Muscle layer of colon (tissue), 2 donors: Measurements from ENCODE around the gene ERRFI1.

Experiments
- H3K27ac ChIP-seq: one replicate; pipeline ENCODE4 v1.7.0; 2013; ENCODE audit warnings: low read depth, mild to moderate bottlenecking, low read length, moderate library complexity
- H3K27me3 ChIP-seq, 2 donors: one replicate each; pipeline ENCODE4 v1.7.0; 2013; ENCODE audit warnings: low read length in 2 of 2, mild to moderate bottlenecking in 2 of 2; ENCODE audit not compliant: insufficient read depth in 2 of 2, control insufficient read depth in 1 of 2
- H3K36me3 ChIP-seq: one replicate; pipeline ENCODE4 v1.7.0; 2013; ENCODE audit warnings: mild to moderate bottlenecking, low read length; ENCODE audit not compliant: insufficient read depth
- H3K4me1 ChIP-seq: one replicate; pipeline ENCODE4 v1.7.0; 2013; ENCODE audit warnings: mild to moderate bottlenecking, low read length; ENCODE audit not compliant: insufficient read depth
- H3K4me3 ChIP-seq, 2 donors: one replicate each; pipeline ENCODE4 v1.7.0; 2013; ENCODE audit warnings: low read length in 2 of 2, low read depth in 1 of 2, mild to moderate bottlenecking in 1 of 2, moderate library complexity in 1 of 2
- H3K9ac ChIP-seq: one replicate; pipeline ENCODE4 v1.7.0; 2013; ENCODE audit warnings: low read length
- H3K9me3 ChIP-seq: one replicate; pipeline ENCODE4 v1.7.0; 2013; ENCODE audit warnings: mild to moderate bottlenecking, low read length
- donor health status: abdominal sarcoma.
- donor health status: Adenocarcinoma of cecum.

Gene ERRFI1

DNA sequence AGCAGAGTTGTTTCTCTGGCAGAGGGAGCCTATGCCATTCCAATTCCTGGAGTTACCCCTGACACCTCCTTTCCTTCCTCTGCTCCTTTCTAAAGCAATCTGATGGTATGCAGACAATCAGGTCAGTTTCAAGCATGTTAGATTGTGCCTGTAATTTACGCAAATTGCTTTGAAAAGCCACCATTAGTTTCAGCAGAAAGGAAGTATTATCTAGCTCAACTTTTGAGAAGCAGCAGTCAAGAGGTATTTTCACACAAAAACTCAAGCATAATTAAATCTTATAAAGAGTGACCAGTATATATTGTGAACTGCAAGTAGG is 2.2 kb downstream of the ERRFI1 start:
- Histone ChIP-seq H3K36me3 (no peaks in the 10 kb centered on the region), H3K4me3 (peak overlapping the region in 1 of 2 donors; percentile 78), H3K9me3 (no peaks in the 10 kb centered on the region), H3K4me1 (peaks cover 67% of the 10 kb centered on the region), H3K27me3 (no peaks in the 10 kb centered on the region), H3K27ac (peak overlapping the region; percentile 19), H3K9ac (no peak overlapping the region)

DNA sequence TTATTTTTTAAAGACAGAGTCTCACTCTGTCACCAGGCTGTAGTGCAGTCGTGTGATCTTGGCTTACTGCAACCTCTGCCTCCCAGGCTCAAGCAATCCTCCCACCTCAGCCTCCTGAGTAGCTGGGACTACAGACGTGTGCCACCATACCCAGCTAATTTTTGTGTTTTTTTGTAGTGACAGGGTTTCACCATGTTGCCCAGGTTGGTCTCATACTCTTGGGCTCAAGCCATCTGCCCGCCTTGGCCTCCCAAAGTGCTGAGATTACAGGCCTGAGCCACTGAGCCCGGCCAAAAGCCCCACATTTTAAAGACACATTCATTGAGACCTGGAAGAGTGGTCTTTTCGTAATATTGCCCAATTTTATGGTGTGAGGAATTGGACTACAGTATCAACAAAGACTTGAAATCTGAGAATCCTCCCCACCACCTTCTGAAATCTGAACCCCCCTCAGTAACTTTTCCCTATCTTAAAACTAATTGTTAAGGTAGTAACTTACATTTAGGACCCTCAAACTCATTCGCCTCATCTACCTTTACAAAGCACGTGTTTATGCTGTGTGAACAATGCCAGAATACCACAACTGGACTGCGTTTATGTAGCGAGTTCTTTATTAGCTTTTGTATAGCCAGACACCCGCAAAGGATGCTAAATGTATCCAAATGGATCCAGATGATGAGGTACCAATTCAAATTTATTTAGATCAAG is 2.7 kb downstream of the ERRFI1 start:
- Histone ChIP-seq H3K9me3 (no peaks in the 10 kb centered on the region), H3K4me3 (peak overlapping the region in 1 of 2 donors; percentile 78), H3K36me3 (no peaks in the 10 kb centered on the region), H3K27me3 (no peaks in the 10 kb centered on the region), H3K4me1 (peaks cover 71% of the 10 kb centered on the region), H3K9ac (no peak overlapping the region), H3K27ac (peak overlapping the region; percentile 25)

DNA sequence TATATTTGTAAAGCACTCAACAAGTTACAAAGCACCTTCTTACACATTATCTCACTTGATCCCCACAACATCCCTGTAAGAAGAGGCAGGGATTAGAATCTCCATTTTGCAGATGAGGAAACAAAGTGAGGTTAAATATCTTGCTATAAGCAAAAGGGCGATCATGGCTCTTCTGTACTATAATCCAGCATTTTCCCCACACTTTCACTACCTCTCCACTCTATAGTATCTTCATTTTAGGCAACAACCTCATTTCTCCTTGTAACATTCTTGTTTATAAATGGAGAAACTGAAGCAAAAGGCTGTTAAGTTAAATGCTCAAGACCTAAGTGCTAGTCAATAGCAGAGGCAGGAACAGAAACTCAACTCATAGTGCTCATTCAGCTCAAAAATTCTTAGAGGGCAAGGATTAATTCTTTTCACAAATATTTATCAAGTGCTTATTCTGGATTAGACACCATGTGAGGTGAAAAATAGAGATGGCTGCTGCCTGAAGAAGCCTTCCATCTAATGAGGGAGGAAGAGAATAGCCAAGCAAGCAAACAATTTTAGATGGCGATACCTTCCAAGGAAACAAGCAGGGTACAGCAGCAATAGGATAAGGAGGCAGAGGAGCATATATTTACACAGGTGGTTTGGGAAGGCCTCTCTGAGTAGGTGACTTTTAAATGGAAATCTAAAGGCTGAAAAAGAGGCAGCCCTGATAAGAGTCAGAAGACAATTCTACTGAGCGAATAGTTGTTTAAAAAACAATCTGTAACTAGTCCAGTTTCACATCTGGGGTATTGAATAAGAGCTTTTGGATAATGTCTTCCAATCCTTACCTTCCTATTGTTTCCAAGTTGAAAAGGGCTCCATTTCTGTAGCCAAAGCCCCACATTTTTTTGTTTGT is 3.5 kb downstream of the ERRFI1 start:
- Histone ChIP-seq H3K9ac (no peak overlapping the region), H3K9me3 (no peaks in the 10 kb centered on the region), H3K4me3 (no peak overlapping the region), H3K27me3 (no peaks in the 10 kb centered on the region), H3K4me1 (peaks cover 69% of the 10 kb centered on the region), H3K27ac (peak overlapping the region; percentile 25), H3K36me3 (no peaks in the 10 kb centered on the region)

DNA sequence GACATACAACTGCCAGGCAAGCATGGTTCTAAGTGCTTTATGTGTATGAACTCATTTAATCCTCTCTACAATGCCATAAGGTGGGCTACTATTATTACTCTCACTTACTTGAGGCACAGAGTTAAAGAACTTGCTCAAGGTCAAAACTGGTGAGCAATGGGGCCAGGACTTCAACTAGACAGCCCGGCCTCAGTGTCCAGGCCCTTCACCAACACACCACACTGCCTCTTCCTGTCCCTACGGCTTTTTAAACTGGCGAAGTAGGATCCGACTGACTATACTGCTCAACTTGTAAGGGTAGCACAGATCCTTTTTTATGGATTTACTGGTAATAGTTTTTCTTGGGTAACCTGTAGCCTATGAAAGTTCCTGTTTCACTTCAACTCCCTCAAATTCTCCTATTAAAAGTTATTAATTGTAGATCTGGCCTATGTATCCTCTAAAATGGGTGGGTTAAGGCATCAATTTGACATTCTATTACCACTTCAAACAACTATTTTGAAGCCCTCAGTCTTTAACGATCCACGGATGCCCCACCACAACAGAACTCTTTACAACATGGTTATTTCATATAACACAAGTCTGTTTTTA is 4.3 kb downstream of the ERRFI1 start:
- Histone ChIP-seq H3K4me1 (peaks cover 69% of the 10 kb centered on the region), H3K36me3 (no peaks in the 10 kb centered on the region), H3K27ac (peak overlapping the region; percentile 32), H3K9ac (no peak overlapping the region), H3K9me3 (no peaks in the 10 kb centered on the region), H3K27me3 (no peaks in the 10 kb centered on the region), H3K4me3 (no peak overlapping the region)

DNA sequence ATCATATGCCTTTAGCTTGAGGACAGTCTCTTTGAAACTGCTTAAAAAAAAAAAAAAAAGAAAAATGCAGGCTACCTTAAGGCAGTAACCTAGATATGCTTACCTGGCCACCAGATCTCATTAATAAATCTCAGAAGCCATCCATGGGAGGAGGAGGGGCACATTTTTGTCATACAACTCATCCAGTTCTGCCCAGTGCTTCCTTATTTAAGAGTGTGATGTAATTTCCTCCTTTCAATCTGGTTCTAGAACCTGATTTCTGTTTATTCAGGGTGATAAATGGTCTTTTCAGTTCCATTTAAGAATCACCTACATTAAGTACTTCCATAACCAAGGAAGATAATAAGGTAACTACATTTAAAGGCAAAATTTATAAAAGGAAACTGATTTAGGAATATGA is 6.1 kb downstream of the ERRFI1 start:
- peaks cover 84% of the 10 kb centered on the region for H3K4me1 ChIP-seq

DNA sequence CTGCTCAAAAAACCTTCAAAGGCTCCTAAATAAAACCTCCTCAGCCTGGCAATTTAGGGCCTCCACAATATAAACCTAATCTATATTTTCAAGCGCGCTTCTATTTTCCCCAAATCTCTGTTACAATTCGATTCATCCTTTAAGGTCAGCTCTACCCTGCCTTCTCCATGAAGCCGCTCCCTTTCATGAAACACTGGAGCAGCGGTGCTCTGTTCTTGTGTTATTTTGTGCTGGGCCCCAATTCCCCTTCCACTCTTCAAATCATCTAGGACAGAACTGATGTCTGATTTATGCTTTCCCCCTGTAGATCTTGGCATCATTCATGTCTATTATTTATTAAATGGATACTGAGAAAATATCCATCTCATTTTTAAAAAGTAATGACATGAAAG is 6.9 kb downstream of the ERRFI1 start:
- peaks cover 81% of the 10 kb centered on the region for H3K4me1 ChIP-seq

More for the DNA sequence above, 6.1 kb downstream of the ERRFI1 start:
- H3K27ac ChIP-seq, result no peak overlapping the region
- no peak overlapping the region for H3K4me3 ChIP-seq
- no peak overlapping the region for H3K9ac ChIP-seq
- no peaks in the 10 kb centered on the region for H3K36me3 ChIP-seq
- no peaks in the 10 kb centered on the region for H3K9me3 ChIP-seq
- no peaks in the 10 kb centered on the region for H3K27me3 ChIP-seq

DNA sequence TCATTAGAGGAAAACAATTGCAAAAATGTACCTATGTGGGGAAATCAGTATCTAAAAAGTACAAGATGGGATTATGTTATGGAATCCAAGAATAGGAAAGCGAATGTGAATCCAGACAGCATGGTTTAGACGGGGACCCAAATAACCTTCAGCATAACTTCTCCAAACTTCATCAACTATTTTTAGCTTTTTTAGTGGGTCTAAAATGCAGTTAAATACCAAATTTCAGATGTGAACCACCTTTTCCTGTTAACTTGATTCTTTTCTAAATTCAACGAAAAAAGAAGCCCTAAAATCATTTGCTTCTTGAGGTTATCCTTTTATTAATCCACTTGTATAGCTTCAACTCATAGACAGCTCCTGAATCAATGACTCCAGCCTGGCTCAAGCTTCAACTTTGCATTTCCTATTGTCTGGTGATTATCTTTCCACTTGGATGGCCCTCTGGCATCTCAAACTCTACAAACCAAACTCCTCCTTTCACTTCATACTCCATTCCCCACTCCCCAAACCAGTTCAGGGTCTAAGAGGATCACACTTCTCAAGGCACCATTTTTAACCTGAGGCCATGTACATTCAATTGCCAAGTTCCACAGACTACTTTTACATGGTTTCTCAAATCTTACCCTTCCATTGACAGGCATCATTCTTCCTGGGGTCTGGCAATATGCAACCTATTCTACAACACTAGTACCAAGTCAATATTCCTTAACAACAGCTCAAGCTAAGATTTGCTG is 7.4 kb downstream of the ERRFI1 start:
- no peak overlapping the region for H3K9ac ChIP-seq
- H3K9me3 ChIP-seq, result no peaks in the 10 kb centered on the region
- peaks cover 11% of the 10 kb centered on the region for H3K36me3 ChIP-seq
- no peaks in the 10 kb centered on the region for H3K27me3 ChIP-seq
- no peak overlapping the region for H3K4me3 ChIP-seq
- H3K4me1 ChIP-seq, result peaks cover 75% of the 10 kb centered on the region
- H3K27ac ChIP-seq, result no peak overlapping the region

More for the DNA sequence above, 6.9 kb downstream of the ERRFI1 start:
- H3K27ac ChIP-seq, result no peak overlapping the region
- no peaks in the 10 kb centered on the region for H3K9me3 ChIP-seq
- peaks cover 5% of the 10 kb centered on the region for H3K36me3 ChIP-seq
- no peak overlapping the region for H3K4me3 ChIP-seq
- H3K9ac ChIP-seq, result no peak overlapping the region
- no peaks in the 10 kb centered on the region for H3K27me3 ChIP-seq

DNA sequence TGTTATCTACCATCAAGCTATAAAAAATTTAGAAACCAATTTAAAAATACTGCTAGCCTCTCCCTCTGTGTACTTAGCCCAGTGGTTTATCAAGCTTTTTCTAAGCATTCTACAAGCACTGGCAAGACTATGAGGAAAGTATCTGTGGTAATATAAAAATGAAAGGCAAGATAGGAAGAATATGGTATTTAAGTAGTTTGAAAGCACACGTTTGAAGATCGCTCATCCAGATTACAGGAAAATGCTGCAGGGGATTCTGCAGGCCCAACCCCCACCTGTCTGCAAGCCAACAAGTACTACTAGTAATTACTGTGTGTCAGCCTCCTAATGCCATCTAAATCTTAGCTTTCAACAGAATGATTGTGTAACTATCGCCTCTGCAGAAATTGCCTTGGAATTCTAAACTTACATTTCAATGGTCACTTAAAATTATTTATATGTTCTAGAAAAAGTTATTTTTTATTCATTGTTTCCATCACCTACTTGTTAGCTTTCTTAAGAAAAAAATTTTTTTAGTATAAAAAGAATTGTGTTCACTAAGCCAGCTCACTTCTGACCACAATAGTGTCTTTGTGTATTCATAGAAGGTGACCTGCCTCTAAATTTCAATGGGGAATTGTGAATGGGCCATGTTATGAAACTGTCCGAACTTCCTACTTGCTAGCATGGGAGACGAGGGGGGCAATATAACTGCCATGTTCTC is 8.5 kb downstream of the ERRFI1 start:
- no peak overlapping the region for H3K27ac ChIP-seq
- no peaks in the 10 kb centered on the region for H3K27me3 ChIP-seq
- peaks cover 21% of the 10 kb centered on the region for H3K36me3 ChIP-seq
- H3K9me3 ChIP-seq, result no peaks in the 10 kb centered on the region
- peaks cover 65% of the 10 kb centered on the region for H3K4me1 ChIP-seq
- no peak overlapping the region for H3K9ac ChIP-seq
- no peak overlapping the region for H3K4me3 ChIP-seq

DNA sequence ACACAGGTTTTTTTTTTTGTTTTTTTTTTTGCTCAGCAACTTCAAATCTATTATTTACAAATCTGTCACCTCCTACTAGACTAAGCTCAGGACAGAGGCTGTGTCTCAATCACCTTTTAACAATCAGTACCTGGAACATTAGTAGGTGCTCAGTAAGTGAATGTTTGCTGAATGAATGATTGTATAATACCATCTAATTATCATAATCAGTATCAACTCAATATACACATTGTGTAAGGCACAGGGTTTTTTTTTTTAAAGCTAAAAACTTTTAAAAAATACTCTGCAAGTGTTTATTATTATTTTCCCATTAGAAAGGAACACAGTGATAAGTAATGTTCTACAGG is 9.2 kb downstream of the ERRFI1 start:
- H3K4me1 ChIP-seq, result peaks cover 57% of the 10 kb centered on the region
- H3K9ac ChIP-seq, result peak overlapping the region; percentile 27
- H3K9me3 ChIP-seq, result no peaks in the 10 kb centered on the region
- no peaks in the 10 kb centered on the region for H3K27me3 ChIP-seq
- H3K4me3 ChIP-seq, result no peak overlapping the region
- H3K36me3 ChIP-seq, result peaks cover 29% of the 10 kb centered on the region
- peak overlapping the region; percentile 54 for H3K27ac ChIP-seq

DNA sequence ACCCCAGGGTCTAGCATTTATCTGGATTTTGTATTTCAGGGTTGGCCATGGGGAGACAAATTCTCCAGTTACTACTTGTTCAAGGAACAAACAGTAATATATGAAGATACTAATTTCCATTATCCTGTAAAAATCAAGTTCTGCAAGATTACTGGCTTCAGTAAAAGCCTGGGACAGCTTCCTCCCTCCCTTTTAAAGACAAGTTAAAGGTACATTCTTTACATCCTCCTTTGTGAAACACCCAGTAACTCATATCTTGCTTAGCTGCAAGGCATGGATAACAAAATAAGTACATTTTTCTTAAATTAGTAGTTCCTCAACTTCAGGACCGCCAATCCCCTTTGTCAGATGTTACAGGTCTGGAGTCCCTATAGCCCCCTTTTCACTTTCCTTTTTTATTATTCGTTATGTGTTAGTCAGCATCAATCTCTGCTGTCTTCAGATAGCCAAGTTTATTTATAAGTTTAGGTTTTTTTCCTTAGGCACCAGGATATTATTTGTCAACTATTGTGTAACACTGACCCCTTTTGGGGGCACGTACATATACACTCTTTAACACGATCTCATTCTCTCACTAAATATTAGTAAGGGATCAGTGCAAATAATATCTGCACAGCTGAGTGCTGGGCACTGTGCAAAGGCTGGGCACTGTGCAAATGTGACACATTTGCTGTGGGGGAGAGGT is 9.8 kb downstream of the ERRFI1 start:
- Histone ChIP-seq H3K27ac (peak overlapping the region; percentile 54), H3K4me3 (peak overlapping the region in 1 of 2 donors; percentile 36)

More for the DNA sequence above, 9.8 kb downstream of the ERRFI1 start:
- peak overlapping the region; percentile 27 for H3K9ac ChIP-seq
- no peaks in the 10 kb centered on the region for H3K9me3 ChIP-seq
- H3K4me1 ChIP-seq, result peaks cover 54% of the 10 kb centered on the region
- no peaks in the 10 kb centered on the region for H3K27me3 ChIP-seq
- peaks cover 31% of the 10 kb centered on the region for H3K36me3 ChIP-seq
